GM18909 (cell line): ENCODE measurements around the gene ZNF490.
A peak's percentile ranks its signal among the peaks of the same experiment; 100 is the strongest.
"Not testable (repeated sequence)": the region's sequence is repeated elsewhere in the genome, so short reads cannot be mapped to it uniquely, and the experiment has no call there.

Experiments used
- ATAC-seq: cut with Tn5 transposase; IDR thresholded peaks from one replicate; pipeline ENCODE4 v1.9.1; 2021; ENCODE audit warnings: mild to moderate bottlenecking; ENCODE audit not compliant: unreplicated experiment, poor library complexity

The ZNF490 gene

GRCh38 chr19:12623361-12624031, 12.9 kb upstream of the ZNF490 start:
- ATAC-seq, result no peak

GRCh38 chr19:12621253-12622024, 10.8 kb upstream of the ZNF490 start:
- not testable (repeated sequence) for ATAC-seq

GRCh38 chr19:12617646-12618045, 7.0 kb upstream of the ZNF490 start:
- no peak for ATAC-seq

GRCh38 chr19:12611361-12611699, 717 bp upstream of the ZNF490 start:
- no peak for ATAC-seq

GRCh38 chr19:12607631-12608030, 3.0 kb downstream of the ZNF490 start:
- no peak for ATAC-seq

GRCh38 chr19:12606796-12607195, 3.8 kb downstream of the ZNF490 start:
- ATAC-seq, result no peak

- ATAC-seq, result no peak
Observed at GRCh38 chr19:12603714-12604113, 6.9 kb downstream of the ZNF490 start.

- no peak for ATAC-seq
Observed at GRCh38 chr19:12597594-12597993, 13.0 kb downstream of the ZNF490 start.

GRCh38 chr19:12596927-12597548, 13.6 kb downstream of the ZNF490 start:
- no peak for ATAC-seq

- ATAC-seq, result no peak
Observed at GRCh38 chr19:12596485-12596884, 14.1 kb downstream of the ZNF490 start.

- no peak for ATAC-seq
Observed at GRCh38 chr19:12581100-12581499, 29.5 kb downstream of the ZNF490 start.

GRCh38 chr19:12580180-12580694, 30.4 kb downstream of the ZNF490 start:
- no peak for ATAC-seq

- no peak for ATAC-seq
Observed at GRCh38 chr19:12578641-12579040, 32.0 kb downstream of the ZNF490 start.

- ATAC-seq, result no peak
Observed at GRCh38 chr19:12574036-12574435, 36.6 kb downstream of the ZNF490 start.

GRCh38 chr19:12567951-12568350, 42.7 kb downstream of the ZNF490 start:
- no peak for ATAC-seq

GRCh38 chr19:12566380-12566779, 44.2 kb downstream of the ZNF490 start:
- not testable (repeated sequence) for ATAC-seq

GRCh38 chr19:12564016-12564664, 46.5 kb downstream of the ZNF490 start:
- no peak for ATAC-seq

GRCh38 chr19:12555456-12555930, 55.1 kb downstream of the ZNF490 start:
- ATAC-seq, result no peak

- peak; percentile 96 for ATAC-seq
Observed at GRCh38 chr19:12551060-12551832, 59.4 kb downstream of the ZNF490 start, which contains the start of gene ZNF564. ZNF564 (minus strand) TSS chr19:12551482; CDS start chr19:12551332, 150 bp downstream.

GRCh38 chr19:12546903-12547302, 63.7 kb downstream of the ZNF490 start:
- ATAC-seq, result no peak
